HG02840 (cell line): ENCODE measurements around the gene GFRA3.
"Not testable (repeated sequence)": the region's sequence is repeated elsewhere in the genome, so short reads cannot be mapped to it uniquely, and the experiment has no call there.

Experiments
- ATAC-seq: cut with Tn5 transposase; IDR thresholded peaks from one replicate; pipeline ENCODE4 v1.9.1; 2021; ENCODE audit warnings: mild to moderate bottlenecking, moderate library complexity, moderate number of reproducible peaks; ENCODE audit not compliant: unreplicated experiment, low FRiP score

GFRA3 gene

DNA sequence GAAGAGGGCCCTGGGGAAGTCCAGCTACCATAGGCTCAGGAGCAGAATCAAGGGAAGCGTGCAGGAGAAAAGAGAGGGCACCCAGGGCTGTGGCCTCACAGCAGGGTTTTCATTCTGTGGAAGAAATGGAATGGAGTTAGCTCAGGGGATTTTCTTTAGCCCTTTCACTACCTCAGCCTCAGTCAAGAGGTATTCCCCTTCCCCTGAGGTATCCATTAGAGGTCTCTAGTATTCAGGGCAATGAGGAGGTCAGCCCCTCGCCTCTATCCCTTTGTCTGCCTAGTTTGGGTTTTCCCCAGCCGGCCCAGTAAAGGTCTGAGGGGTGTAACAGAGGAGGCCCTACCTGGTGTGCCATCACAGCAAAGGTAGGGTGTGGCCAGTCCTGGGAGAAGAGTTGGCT, 21.5 kb downstream of the GFRA3 start:
- no peak for ATAC-seq

- not testable (repeated sequence) for ATAC-seq
Observed at GRCh38 chr5:138247800-138248199, 26.6 kb downstream of the GFRA3 start.

DNA sequence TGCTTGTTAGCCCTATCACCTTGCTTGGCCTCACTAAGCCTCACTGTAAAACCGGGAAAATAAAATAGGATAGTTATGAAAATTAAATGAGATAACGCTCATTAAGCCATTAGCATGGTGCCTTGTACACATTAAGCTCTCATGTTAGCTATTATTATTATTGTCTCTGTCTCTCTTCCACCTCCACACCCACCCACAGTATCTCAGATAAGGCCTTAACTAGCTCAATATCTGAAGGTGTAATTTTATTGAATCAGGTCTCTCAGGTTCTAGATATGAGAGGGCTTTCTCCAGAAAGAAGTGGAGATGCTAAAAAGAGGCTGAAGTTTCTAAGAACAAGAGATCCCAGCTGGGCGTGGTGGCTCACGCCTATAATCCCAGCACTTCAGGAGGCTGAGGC, 27.6 kb downstream of the GFRA3 start:
- no peak for ATAC-seq

DNA sequence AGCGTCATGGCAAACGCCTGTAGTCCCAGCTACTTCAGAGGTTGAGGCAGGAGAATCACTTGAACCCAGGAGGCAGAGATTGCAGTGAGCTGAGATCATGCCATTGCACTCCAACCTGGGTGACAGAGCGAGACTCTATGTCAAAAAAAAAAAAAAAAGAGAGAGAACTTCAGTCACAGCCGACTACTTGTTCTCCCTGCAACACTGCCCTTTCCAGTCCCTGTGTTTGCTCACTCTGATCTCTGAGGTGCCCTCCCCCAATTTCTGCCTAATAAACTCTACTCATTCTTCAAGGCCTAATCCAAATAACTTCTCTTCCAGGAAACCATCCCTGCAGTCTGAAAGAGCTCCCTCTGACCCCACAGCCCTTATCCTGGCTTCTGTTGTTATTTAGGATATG, 28.1 kb downstream of the GFRA3 start:
- no peak for ATAC-seq

GRCh38 chr5:138245717-138246116, 28.7 kb downstream of the GFRA3 start:
- ATAC-seq: no peak

GRCh38 chr5:138243794-138244193, 30.6 kb downstream of the GFRA3 start:
- no peak for ATAC-seq

DNA sequence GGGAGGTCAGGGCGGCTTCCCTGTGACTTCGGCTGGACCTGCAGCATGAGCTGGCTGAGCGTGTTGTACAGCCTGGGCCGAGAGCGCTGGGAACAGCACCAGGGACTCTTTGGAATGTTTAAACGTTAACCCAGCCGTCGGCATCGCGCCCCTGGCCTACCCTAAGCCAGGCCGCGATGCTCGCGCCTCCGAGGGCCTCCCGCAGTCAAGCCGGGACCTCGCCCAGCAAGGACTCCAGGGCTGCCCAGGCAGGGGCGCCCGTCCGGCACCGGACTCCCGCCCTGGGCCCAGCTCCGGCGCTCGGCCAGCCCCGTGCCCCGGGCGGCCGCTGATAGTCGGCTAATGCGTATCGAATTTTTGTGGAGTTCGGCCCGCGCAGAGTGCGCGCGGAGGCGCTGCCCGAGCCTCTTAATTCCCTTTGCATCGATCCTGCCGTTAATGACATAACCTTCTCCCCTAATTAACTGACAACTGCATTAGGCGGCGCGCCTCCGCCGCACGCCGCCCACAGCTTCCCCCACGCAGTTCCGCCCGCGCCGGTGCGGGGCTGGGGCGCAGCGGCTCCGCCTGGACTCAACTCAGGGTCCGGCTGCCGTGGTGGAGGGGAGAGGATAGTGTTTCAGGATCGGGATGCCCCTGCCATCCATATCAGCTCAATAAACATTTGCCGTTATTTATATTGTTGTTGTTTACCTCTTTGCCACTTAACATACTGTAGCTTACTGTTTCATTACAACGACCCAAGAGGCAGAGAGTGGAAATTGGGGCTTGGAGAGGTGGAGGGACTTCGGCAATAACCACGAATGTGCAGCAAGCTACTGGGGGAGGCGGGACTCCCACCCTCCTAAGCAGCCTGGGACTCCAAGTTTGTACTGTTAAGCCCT, 32.5 kb downstream of the GFRA3 start:
- no peak for ATAC-seq

DNA sequence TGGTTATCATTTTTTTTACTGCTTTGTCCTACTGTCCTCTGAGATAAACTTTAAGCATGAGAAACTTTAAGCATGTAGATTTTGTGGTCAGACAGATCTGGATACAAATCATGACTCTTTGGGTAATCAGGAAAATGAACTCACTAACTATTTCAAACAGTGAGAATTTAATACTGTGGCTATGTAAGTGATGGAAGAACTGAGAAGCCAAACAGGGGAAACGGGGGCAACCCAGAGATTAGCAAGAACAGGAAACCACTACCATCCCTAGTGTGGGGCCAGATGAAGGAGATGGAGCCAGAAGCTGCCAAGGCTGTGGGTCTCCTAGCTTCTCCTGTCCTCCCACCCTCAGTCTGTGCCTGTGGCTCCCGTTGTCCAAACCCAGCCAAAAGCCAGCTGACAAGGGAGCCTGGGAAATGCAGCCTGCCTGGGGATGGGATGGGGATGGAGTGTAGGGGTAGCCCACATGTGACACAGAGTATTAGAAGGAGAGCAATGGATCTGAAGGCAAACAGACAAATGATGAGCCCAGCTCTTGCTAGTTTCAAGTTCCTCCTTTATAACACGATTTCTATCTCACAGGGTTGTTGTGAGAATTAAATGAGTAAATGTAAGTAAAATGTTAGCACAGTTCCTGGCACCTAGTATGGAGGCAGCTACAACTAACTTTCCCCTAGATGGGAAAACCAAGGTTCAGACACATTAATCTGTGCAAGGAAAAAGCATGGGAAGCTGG, 33.6 kb downstream of the GFRA3 start:
- ATAC-seq: no peak

DNA sequence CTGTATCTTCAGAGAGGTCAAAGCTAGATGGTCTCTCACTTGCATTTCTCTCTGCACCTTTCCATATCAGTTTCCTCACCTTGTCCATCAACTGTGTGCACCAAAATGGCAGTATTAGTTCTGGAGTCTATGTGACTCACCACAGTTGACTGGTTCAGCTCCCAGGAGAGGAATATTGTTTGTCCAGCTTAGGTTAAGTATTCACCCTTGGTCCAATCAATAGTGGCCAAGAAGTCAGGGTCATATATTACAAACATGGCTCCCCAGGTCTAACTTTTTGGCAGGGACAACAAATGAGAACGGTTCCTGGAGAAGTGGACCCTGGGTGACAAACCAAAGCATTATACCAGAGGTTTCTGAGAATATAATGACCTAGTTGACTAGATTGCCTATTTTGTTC, 36.4 kb downstream of the GFRA3 start:
- no peak for ATAC-seq

DNA sequence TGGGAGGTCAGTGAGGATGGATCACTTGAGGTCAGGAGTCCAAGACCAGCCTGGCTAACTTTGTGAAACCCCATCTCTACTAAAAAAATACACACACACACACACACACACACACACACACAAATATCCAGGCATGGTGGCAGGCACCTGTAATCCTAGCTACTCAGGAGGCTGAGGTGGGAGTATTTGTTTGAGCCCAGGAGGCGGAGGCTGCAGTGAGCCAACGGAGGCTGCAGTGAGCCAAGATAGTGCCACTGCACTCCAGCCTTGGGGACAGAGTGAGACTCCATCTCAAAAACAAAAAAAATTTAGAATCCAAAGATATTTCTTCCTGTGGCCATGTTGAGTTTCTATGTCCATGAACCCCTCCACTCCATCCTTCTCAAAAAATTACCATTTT, 39.8 kb downstream of the GFRA3 start:
- no peak for ATAC-seq

DNA sequence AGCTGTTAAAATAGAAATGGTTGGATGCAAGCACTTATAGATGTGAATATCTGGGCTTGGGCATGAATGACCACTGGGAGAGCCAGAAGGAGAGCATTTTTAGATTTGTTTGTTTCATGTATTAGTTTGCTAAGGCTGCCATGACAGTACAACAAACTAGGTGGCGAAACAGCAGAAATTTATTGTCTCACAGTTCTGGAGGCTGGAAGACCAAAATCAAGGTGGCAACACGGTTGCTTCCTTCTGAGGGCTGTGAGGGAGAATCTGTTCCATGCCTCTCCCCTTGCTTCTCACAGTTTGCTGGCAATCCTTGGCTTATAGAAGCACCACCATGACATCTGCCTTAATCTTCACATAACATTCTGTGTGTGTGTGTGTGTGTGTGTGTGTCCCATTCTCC, 41.1 kb downstream of the GFRA3 start:
- no peak for ATAC-seq

DNA sequence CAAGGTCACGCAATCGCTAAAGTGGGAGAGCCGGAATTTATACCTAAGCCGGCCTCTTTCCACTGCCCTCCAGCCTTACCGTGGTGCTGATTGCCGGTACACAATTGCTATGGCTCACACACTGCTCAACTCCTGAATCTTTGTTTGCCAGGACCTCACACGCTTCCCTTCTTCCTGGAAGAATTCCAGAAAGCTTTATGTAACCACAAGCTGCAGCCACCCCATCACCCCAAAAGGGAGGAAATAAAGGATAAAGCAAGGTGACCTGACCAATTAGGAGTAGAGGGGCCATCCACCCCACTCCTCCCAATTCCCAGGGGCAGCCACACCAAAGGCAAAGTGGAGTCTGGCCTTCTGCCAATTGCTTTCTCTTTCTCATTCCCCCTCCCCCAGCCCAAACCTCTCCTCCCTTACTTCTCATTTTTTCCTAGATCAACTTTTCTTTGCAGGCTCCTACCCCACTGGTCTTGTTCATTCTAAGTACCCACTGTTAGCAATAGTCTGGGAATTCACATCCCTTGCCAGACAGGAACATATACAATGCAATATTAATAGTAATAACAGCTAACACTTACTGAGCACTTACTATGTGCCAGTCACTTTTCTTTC, 43.3 kb downstream of the GFRA3 start:
- ATAC-seq: no peak

- ATAC-seq: no peak
Observed at GRCh38 chr5:138230261-138230660, 44.2 kb downstream of the GFRA3 start.

- no peak for ATAC-seq
Observed at GRCh38 chr5:138229387-138229786, 45.0 kb downstream of the GFRA3 start.

DNA sequence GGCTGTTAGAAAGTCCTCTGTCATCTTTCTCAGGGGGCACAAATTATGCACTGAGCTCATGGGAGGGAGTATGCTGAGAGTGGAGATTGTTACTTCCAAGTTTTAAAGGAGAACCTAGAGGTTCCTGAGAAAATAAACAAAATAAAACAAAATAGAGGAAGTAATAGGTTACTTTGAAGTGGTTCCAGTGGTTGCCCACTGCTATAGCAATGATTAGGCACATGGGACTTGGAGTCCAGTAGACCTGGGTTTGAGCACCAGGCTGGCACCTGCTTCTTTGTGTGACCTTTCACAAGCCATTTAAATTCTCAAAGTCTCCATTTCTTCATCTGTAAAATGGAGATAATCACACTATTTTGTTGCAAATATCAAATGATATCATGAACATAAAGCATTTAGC, 47.5 kb downstream of the GFRA3 start:
- no peak for ATAC-seq

DNA sequence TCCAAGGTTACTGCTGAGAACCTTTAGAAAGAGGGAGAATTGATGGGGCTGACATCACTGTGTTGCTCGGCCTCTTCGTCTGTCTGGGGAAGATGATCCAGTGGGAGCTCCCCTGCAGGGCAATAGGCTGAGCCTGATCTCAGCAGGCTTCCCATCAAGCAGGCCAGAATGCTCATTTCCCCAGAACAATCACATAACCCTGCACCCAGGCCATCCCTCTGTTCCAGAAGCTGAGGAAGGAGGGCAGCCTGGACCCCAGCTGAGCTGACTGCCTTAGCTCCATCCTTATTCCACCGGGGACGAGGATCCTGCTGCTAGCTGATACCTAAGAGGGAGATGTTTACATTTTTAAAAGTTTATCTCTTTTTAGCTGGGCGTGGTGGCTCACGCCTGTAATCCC, 49.7 kb downstream of the GFRA3 start:
- no peak for ATAC-seq

GRCh38 chr5:138223532-138223931, 50.9 kb downstream of the GFRA3 start:
- ATAC-seq: no peak

DNA sequence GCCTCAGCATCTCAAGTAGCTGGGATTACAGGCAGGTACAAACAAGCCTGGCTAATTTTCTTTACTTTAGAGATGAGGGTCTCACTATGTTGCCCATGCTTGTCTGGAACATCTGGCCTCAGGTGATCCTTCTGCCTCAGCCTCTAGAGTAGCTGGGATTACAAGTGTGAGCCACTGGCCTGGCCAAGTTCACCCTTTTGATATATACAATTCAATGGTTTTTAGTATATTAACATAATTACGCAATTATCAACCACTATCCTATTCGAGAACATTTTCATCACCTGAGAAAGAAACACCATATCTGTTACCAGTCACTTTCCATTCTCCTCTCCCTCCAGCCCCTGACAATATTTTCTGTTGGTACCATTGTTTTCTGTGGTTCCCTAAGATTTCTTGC, 57.6 kb downstream of the GFRA3 start:
- ATAC-seq: no peak

- peak; percentile 97 for ATAC-seq
Observed at GRCh38 chr5:138213161-138214029, 61.0 kb downstream of the GFRA3 start, which contains the start of gene CDC23. TSS of gene CDC23 (minus strand) at chr5:138213323. CDS start at chr5:138213312, 11 bp downstream.

- peak; percentile 6 for ATAC-seq
Observed at GRCh38 chr5:138212828-138213160, 61.6 kb downstream of the GFRA3 start.
